ELR (cell line): ENCODE results near the gene DUS3L.

Experiments used
- DNase-seq: peaks from one replicate; pipeline ENCODE4 v3.0.0-alpha.2; 2015; ENCODE audit warnings: low read depth

The DUS3L gene

GRCh38 chr19:5821521-5822180 is 30.7 kb upstream of the DUS3L start:
- DNase-seq = no peak

GRCh38 chr19:5820785-5821184 is 29.8 kb upstream of the DUS3L start:
- DNase-seq = no peak

DNA sequence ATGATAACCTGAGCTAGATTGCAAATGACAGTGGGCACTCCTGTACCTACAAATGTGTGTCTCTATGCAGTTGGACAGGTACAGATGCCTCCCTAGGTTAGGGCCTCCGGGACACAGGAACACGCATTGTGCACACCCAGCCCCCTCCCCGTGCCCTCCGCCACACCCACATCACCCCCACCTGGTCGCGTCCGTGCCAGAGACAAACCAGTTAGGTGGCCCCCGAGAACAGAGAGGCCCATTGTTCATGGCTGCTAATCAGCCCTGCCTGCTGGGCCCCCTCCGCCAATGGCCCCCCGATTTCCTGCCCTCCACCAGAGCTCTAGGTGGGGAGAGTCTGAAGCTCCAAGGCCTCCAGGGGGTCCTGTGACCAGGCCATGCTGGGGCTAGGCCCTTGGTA is 27.6 kb upstream of the DUS3L start:
- no peak for DNase-seq

DNA sequence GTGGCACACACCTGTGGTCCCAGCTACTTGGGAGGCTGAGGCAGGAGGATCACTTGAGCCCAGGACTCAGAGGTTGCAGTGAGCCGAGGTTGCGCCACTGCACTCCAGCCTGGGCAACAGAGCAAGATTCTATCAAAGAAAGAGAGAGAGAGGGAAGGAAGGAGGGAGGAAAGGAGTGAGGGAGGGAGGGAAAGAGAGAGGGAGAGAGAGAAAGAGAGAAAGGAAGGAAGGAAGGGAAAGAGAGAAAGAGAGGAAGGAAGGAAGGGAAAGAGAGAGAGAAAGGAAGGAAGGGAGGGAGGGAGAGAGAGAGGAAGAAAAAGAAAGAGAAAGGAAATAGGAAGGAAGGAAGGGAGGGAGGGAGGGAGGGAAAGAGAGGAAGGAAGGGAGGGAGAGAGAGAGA is 26.3 kb upstream of the DUS3L start:
- no peak for DNase-seq

- no peak for DNase-seq
These were observed 23.9 kb upstream of the DUS3L start for GRCh38 chr19:5814852-5815246.

DNA sequence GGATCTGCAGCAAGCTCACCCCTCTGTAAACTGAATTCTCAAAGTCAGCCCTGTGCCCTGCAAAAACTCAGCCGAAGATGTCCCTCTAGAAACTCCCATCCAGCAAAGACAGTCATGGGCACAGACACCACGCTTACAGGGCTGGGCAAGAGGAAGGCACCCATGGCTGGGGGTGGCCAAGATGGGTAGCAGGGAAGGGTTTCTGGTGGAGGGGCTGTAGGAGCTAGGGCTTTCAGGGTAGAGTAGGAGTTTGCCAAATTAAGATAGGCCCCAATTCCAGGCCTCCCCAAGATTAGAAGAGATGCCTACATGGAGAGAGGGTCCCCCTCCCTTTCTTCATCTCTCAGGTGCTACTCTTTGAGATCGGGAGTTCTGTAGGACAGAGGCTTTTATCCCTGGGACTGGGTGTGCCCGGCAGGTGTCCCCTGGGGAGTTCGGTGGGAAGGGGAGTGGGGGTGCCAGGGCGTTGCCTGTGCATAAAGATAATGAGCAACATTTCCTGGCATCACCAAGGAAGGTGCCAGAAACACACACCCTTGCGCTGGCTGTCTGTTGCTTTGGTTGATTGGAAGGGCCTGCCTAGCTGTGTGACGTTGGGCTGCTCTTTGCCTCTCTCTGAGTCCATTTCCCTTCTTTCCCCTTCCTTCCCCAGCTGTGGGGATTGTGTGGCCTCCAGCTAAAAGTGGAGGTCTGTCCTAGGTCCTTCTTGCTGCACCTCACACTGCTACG is 23.3 kb upstream of the DUS3L start:
- DNase-seq = no peak

DNA sequence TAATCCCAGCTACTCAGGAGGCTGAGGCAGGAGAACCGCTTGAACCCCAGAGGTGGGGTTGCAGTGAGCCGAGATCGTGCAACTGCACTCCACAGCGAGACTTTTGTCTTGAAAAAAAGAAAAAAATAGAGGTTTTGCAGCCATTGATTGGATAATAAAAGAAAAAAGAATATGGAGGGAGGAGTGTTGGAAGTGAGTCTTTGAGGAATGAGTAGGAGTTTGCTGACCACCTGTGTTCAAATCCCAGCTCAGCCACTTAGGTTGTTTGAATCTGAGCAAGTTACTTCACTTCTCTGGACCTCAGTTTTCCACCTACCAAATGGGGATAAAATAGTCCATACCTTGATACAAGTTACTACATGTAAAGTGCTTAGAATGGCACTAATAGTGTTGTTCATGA is 20.2 kb upstream of the DUS3L start:
- no peak for DNase-seq

DNA sequence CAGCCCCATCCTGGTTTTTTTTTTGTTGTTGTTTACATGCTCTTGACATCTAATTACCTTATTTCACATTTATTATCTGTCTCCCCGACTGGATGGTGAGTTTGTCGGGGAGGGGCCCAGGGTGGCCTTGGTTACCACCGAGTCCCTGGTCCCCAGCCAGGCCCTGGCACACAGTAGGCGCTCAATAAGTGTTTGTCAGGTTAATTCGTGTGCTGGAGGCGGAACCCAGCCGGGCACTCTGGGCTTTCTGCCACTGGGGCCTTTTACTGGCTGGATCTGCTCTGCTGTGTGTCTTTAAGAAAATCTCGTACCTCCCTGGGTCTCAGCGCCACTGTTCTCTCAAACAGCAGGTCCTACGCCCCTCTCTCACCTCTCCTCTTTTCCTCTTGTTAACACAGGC is 18.5 kb upstream of the DUS3L start:
- DNase-seq = no peak

GRCh38 chr19:5809053-5809452 is 18.1 kb upstream of the DUS3L start:
- DNase-seq = no peak

- no peak for DNase-seq
These were observed 17.3 kb upstream of the DUS3L start for GRCh38 chr19:5808120-5808816.

GRCh38 chr19:5806905-5807304 is 15.9 kb upstream of the DUS3L start:
- DNase-seq = no peak

- DNase-seq = no peak
These were observed 15.1 kb upstream of the DUS3L start for GRCh38 chr19:5806133-5806489.

GRCh38 chr19:5805462-5806132 is 14.6 kb upstream of the DUS3L start:
- peak; percentile 67 for DNase-seq

- DNase-seq = no peak
These were observed 13.8 kb upstream of the DUS3L start, which contains the start of gene NRTN for GRCh38 chr19:5804516-5805461. Gene NRTN, plus strand, starts transcription at chr19:5805067. Its CDS starts 19,099 bp downstream, at chr19:5824166.

DNA sequence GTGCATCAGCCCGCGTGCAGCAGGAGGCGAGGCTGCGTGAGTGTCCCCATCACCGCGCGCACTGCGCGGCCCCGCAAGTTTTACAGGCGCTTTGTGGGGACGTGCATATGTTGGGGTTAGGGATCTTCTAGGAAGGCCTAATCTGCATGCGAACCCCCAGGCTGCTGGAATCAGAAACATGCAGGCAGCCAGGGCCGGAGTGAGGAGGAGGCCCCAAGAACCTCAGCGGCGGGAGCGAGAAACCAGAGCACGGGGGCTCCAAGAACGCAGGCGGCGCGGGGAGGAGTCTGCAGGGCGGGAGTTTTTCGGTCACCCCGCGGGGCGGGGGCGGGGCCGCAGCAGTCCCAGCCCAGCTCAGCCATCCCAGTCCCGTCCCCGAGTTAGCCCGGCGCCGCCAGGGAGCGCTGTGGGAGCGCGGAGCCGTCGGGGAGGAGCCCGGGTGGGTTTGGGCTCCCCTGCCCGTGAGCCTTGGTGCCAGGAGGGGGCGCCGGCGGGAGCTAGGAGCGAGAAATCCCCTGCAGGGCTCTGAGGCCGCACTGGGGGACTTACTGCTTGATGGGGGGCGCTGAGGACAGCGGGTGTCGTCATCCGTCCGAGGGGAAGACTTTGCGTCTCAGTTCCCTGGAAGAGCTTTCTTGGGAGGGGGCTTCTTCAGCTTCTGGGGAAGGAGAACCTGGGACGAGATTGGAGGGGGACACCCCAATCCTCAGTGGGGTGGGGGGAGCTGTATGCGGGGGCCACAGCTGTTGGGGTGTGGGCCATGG is 13.0 kb upstream of the DUS3L start:
- peak; percentile 90 for DNase-seq

GRCh38 chr19:5803441-5803751 is 12.4 kb upstream of the DUS3L start:
- DNase-seq = no peak

GRCh38 chr19:5801796-5802619 is 11.0 kb upstream of the DUS3L start:
- peak; percentile 56 for DNase-seq

GRCh38 chr19:5800361-5801270 is 9.7 kb upstream of the DUS3L start:
- no peak for DNase-seq
